ENCODE measurements around the gene FAM83B.

Gene FAM83B

DNA sequence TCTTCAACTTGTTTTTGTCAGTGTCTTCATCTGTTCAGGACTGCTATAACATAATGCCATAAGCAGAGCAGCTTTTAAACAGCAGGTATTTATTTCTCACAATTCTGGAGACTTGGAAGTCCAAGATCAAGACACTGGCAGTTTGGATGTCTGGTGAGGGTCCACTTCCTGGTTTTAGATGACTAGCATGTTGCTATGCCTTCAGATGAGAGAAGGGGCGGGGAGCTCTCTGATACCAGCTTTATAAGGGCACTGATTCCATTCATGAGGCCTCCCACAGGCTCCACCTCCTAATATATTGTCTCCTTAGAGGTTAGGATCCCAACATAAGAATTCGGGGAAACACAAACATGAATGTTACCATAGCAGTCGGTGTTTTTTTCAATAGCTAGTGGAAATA lies 52.9 kb downstream of the FAM83B start:
- Histone ChIP-seq H3K27me3 (ENCODE audit: control insufficient read depth, insufficient read depth, low read length) (no peaks in the 10 kb centered on the region), H3K4me3 (ENCODE audit: low read depth, low read length) (no peak overlapping the region), H3K4me1 (ENCODE audit: control insufficient read depth, insufficient read depth, low read length) (peaks cover 16% of the 10 kb centered on the region), H3K9ac (ENCODE audit: low read depth, low read length) (no peak overlapping the region), H3K36me3 (ENCODE audit: control insufficient read depth, insufficient read depth, low read length) (no peaks in the 10 kb centered on the region), H3K9me3 (ENCODE audit: control insufficient read depth, insufficient read depth, low read length) (no peaks in the 10 kb centered on the region), H3K27ac (ENCODE audit: low read depth, low read length) (no peak overlapping the region)

DNA sequence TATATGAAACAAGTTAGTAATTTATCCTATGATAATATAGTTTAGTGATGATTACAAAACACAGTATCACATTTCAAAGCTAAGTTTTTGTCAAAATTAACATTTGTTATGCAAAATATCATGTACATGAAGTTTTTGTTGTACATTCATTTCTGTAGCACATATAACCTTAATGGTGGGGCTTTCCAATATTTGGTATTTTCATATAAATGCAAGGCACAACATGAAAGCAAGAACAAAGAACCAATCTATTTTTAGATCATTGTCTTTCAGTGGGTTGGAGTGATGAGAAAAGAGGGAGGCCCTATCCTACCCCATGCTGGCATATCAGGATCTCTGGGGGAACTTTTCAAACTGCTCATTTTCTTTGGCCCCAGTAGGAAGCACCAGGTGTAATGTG lies 53.4 kb downstream of the FAM83B start:
- no peaks in the 10 kb centered on the region for H3K36me3 ChIP-seq (ENCODE audit: control insufficient read depth, insufficient read depth, low read length)
- H3K27ac ChIP-seq (ENCODE audit: low read depth, low read length) = no peak overlapping the region
- H3K9ac ChIP-seq (ENCODE audit: low read depth, low read length) = no peak overlapping the region
- no peaks in the 10 kb centered on the region for H3K9me3 ChIP-seq (ENCODE audit: control insufficient read depth, insufficient read depth, low read length)
- no peak overlapping the region for H3K4me3 ChIP-seq (ENCODE audit: low read depth, low read length)
- H3K4me1 ChIP-seq (ENCODE audit: control insufficient read depth, insufficient read depth, low read length) = peaks cover 16% of the 10 kb centered on the region
- no peaks in the 10 kb centered on the region for H3K27me3 ChIP-seq (ENCODE audit: control insufficient read depth, insufficient read depth, low read length)

DNA sequence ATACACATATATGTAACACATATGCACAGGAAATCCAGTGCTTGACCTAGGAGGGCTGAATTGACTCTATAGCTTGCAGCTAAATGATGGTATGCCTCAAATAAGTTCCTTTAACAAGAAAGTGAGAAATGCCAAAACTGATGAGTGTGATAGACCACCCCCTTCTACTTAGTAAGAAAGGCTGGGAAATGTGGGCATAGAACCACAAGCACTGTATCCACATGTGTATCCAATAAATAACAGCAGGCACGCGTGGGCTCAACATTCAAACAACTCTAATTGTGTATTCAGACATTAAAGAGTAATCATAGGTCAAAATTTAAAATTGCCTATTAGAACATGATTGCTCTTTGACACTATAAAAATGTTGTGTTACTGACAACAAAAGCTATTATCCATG lies 54.1 kb downstream of the FAM83B start:
- H3K9ac ChIP-seq (ENCODE audit: low read depth, low read length) = no peak overlapping the region
- H3K36me3 ChIP-seq (ENCODE audit: control insufficient read depth, insufficient read depth, low read length) = no peaks in the 10 kb centered on the region
- no peaks in the 10 kb centered on the region for H3K9me3 ChIP-seq (ENCODE audit: control insufficient read depth, insufficient read depth, low read length)
- no peak overlapping the region for H3K4me3 ChIP-seq (ENCODE audit: low read depth, low read length)
- H3K27ac ChIP-seq (ENCODE audit: low read depth, low read length) = no peak overlapping the region
- peaks cover 16% of the 10 kb centered on the region for H3K4me1 ChIP-seq (ENCODE audit: control insufficient read depth, insufficient read depth, low read length)
- H3K27me3 ChIP-seq (ENCODE audit: control insufficient read depth, insufficient read depth, low read length) = no peaks in the 10 kb centered on the region

DNA sequence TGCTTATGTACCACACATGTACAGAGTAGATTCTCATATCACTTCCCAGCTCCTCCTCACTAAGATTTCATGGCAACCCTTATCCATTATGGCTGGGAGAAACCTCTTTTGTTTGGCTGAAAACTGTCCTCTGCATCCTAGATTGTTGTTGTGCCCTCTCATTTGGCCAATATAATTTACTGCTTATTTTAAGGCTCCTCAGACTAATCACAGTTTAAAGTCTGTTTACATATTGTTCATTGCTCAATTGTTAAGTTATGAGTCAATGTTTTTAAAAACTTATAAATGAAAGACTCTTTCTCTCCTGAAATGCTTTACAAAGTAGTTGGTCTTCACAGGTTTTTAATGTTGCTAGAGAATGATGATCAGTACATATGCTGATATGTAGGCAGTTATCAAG lies 57.3 kb downstream of the FAM83B start:
- peaks cover 16% of the 10 kb centered on the region for H3K4me1 ChIP-seq (ENCODE audit: control insufficient read depth, insufficient read depth, low read length)
- no peaks in the 10 kb centered on the region for H3K27me3 ChIP-seq (ENCODE audit: control insufficient read depth, insufficient read depth, low read length)
- no peaks in the 10 kb centered on the region for H3K36me3 ChIP-seq (ENCODE audit: control insufficient read depth, insufficient read depth, low read length)
- H3K9ac ChIP-seq (ENCODE audit: low read depth, low read length) = no peak overlapping the region
- no peak overlapping the region for H3K4me3 ChIP-seq (ENCODE audit: low read depth, low read length)
- H3K9me3 ChIP-seq (ENCODE audit: control insufficient read depth, insufficient read depth, low read length) = no peaks in the 10 kb centered on the region
- no peak overlapping the region for H3K27ac ChIP-seq (ENCODE audit: low read depth, low read length)

DNA sequence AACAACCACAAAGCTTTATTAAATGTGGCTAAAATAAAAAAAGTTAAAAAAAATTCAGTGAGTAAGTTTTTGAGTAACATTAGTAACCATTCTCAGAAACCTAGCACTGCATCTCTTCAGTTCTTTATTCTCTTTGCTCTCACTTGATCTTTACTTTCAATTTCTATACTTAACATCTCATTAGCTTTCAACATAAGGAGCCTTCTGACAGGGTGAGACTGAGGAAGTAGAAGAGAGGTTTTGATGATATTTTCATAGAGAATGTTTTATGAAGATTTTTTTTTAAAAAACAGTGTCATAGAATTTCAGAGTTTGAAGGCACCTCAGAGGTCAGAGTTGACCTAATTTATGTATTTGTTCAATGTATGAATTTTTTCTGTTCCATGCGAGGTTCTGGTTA lies 60.8 kb downstream of the FAM83B start:
- Histone ChIP-seq H3K9me3 (ENCODE audit: control insufficient read depth, insufficient read depth, low read length) (no peaks in the 10 kb centered on the region), H3K9ac (ENCODE audit: low read depth, low read length) (no peak overlapping the region), H3K4me1 (ENCODE audit: control insufficient read depth, insufficient read depth, low read length) (no peaks in the 10 kb centered on the region), H3K27ac (ENCODE audit: low read depth, low read length) (no peak overlapping the region), H3K4me3 (ENCODE audit: low read depth, low read length) (no peak overlapping the region), H3K27me3 (ENCODE audit: control insufficient read depth, insufficient read depth, low read length) (no peaks in the 10 kb centered on the region), H3K36me3 (ENCODE audit: control insufficient read depth, insufficient read depth, low read length) (no peaks in the 10 kb centered on the region)

DNA sequence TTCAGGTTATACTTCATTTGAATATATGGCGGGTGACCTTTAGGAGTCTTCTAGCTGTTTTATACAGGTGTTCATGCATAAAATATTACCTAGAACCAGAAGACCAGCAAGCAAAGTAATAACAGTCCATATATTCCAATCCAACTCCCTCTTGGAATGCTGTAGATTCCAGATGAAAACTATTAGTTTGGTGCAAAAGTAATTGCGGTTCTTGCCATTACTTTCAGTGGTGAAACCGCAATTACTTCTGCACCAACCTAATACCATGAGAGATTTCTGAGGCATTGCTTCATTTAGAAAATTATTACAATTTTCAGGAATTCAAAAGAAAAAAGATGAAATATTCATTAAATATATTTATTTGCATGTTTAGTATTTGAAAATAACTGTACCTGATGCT lies 62.6 kb downstream of the FAM83B start:
- Histone ChIP-seq H3K9me3 (ENCODE audit: control insufficient read depth, insufficient read depth, low read length) (no peaks in the 10 kb centered on the region), H3K4me3 (ENCODE audit: low read depth, low read length) (no peak overlapping the region), H3K27ac (ENCODE audit: low read depth, low read length) (no peak overlapping the region), H3K4me1 (ENCODE audit: control insufficient read depth, insufficient read depth, low read length) (peaks cover 8% of the 10 kb centered on the region), H3K9ac (ENCODE audit: low read depth, low read length) (no peak overlapping the region), H3K36me3 (ENCODE audit: control insufficient read depth, insufficient read depth, low read length) (no peaks in the 10 kb centered on the region), H3K27me3 (ENCODE audit: control insufficient read depth, insufficient read depth, low read length) (no peaks in the 10 kb centered on the region)

DNA sequence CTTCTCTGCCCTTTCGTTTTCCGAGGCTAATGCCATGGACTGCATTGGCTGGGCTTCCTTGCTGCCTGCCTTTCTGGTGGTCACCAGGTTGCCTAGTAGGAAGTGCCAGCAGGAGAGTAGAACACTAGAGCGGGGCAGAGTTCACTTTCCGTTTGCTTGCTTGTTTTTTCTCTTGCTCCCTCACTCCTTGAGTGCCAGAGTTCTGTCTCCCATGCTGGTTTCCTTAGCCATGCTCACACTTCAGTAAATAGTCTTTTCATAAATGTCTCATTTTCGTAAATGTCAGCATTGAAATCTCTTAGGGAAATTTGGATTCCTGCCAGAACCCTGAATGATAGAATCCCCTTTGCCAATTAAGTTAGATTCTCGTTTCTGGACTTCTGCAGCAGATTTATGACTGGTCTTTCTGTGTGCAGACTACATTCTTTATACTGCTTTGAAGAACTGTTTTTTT lies 63.9 kb downstream of the FAM83B start:
- no peak overlapping the region for H3K9ac ChIP-seq (ENCODE audit: low read depth, low read length)
- H3K27me3 ChIP-seq (ENCODE audit: control insufficient read depth, insufficient read depth, low read length) = no peaks in the 10 kb centered on the region
- H3K27ac ChIP-seq (ENCODE audit: low read depth, low read length) = no peak overlapping the region
- no peaks in the 10 kb centered on the region for H3K9me3 ChIP-seq (ENCODE audit: control insufficient read depth, insufficient read depth, low read length)
- H3K4me1 ChIP-seq (ENCODE audit: control insufficient read depth, insufficient read depth, low read length) = peaks cover 8% of the 10 kb centered on the region
- no peaks in the 10 kb centered on the region for H3K36me3 ChIP-seq (ENCODE audit: control insufficient read depth, insufficient read depth, low read length)
- no peak overlapping the region for H3K4me3 ChIP-seq (ENCODE audit: low read depth, low read length)

DNA sequence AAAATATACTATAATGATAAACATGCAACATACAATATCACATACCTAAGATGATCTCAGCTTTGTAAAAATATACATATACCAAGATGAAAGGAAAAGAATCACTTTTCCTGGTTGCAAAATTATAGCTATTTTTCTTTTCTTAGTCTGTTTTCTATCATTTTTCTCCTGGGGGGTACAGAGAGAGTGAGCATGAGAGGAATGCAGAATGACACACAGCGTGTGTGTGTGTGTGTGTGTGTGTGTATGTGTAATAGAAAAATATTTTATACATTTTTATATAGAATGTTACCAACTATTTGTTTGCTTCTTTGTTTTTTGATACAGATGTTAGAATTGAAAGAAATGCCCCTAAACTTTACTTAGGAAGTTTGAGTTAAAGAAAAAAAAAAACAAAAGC lies 64.3 kb downstream of the FAM83B start:
- Histone ChIP-seq H3K4me1 (ENCODE audit: control insufficient read depth, insufficient read depth, low read length) (peaks cover 8% of the 10 kb centered on the region), H3K27me3 (ENCODE audit: control insufficient read depth, insufficient read depth, low read length) (no peaks in the 10 kb centered on the region), H3K27ac (ENCODE audit: low read depth, low read length) (no peak overlapping the region), H3K9ac (ENCODE audit: low read depth, low read length) (no peak overlapping the region), H3K4me3 (ENCODE audit: low read depth, low read length) (no peak overlapping the region), H3K36me3 (ENCODE audit: control insufficient read depth, insufficient read depth, low read length) (no peaks in the 10 kb centered on the region), H3K9me3 (ENCODE audit: control insufficient read depth, insufficient read depth, low read length) (no peaks in the 10 kb centered on the region)

DNA sequence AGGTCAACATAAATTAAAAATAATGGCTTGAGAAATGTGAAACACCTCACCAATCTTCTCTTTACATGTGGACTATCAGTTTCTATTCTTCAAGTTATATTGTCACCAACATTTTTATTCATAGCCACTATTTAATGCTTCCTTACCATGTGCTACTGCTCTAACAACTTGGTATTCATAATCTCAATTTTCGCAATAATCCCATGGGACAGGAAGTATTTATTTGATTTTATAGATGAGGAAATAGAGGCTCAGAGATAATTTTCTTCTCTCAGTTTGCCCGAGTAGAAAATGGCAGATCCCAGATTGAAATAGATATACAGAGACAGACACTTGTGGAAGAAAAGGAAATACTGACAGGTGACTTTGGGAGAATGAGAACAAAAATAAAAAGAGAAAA lies 66.6 kb downstream of the FAM83B start:
- Histone ChIP-seq H3K27me3 (ENCODE audit: control insufficient read depth, insufficient read depth, low read length) (no peaks in the 10 kb centered on the region), H3K4me3 (ENCODE audit: low read depth, low read length) (no peak overlapping the region), H3K9ac (ENCODE audit: low read depth, low read length) (no peak overlapping the region), H3K36me3 (ENCODE audit: control insufficient read depth, insufficient read depth, low read length) (no peaks in the 10 kb centered on the region), H3K9me3 (ENCODE audit: control insufficient read depth, insufficient read depth, low read length) (no peaks in the 10 kb centered on the region), H3K27ac (ENCODE audit: low read depth, low read length) (no peak overlapping the region), H3K4me1 (ENCODE audit: control insufficient read depth, insufficient read depth, low read length) (peaks cover 8% of the 10 kb centered on the region)

DNA sequence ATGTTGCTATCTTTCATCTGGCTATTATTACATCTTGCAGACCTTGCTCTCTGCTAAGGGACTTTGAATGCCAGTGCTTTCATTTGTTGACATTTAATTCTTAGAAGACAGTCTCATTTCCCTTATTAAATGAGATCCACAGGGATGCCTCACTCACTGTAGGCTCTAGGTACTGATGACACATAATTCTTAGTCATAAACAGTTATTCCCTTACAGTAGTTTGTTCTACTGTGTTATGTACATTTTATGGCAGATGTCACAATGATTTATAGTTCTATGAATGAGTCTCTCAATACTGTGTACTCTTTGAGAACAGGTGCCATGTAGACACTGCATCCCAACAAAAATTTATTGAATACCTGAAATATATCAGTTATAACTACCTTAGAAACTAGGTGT lies 70.3 kb downstream of the FAM83B start:
- no peaks in the 10 kb centered on the region for H3K36me3 ChIP-seq (ENCODE audit: control insufficient read depth, insufficient read depth, low read length)
- H3K27me3 ChIP-seq (ENCODE audit: control insufficient read depth, insufficient read depth, low read length) = no peaks in the 10 kb centered on the region
- peaks cover 12% of the 10 kb centered on the region for H3K4me1 ChIP-seq (ENCODE audit: control insufficient read depth, insufficient read depth, low read length)
- no peak overlapping the region for H3K9ac ChIP-seq (ENCODE audit: low read depth, low read length)
- H3K27ac ChIP-seq (ENCODE audit: low read depth, low read length) = no peak overlapping the region
- no peak overlapping the region for H3K4me3 ChIP-seq (ENCODE audit: low read depth, low read length)
- no peaks in the 10 kb centered on the region for H3K9me3 ChIP-seq (ENCODE audit: control insufficient read depth, insufficient read depth, low read length)

DNA sequence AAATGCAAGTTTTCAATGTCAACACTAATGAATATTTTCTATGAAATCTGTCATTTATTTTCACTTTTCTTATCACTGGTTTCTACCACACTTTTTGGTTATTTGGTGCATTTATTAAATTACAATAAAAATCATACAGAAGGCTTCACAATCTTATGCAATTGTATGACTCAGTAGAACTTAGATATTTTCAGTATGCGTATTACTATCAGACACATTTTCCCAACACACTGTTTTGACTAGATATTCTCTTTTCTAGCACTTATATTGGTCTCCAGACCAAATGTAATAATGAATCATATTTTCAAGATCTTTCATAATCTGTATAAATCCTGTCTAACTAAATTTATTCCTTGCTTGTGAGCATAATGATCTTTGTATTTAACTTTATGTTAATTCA lies 74.1 kb downstream of the FAM83B start:
- no peak overlapping the region for H3K4me3 ChIP-seq (ENCODE audit: low read depth, low read length)
- no peaks in the 10 kb centered on the region for H3K36me3 ChIP-seq (ENCODE audit: control insufficient read depth, insufficient read depth, low read length)
- H3K9ac ChIP-seq (ENCODE audit: low read depth, low read length) = no peak overlapping the region
- peaks cover 4% of the 10 kb centered on the region; the same call in 1 of the 2 replicates for H3K4me1 ChIP-seq (ENCODE audit: control insufficient read depth, insufficient read depth, low read length)
- no peaks in the 10 kb centered on the region for H3K9me3 ChIP-seq (ENCODE audit: control insufficient read depth, insufficient read depth, low read length)
- H3K27me3 ChIP-seq (ENCODE audit: control insufficient read depth, insufficient read depth, low read length) = no peaks in the 10 kb centered on the region
- no peak overlapping the region for H3K27ac ChIP-seq (ENCODE audit: low read depth, low read length)

DNA sequence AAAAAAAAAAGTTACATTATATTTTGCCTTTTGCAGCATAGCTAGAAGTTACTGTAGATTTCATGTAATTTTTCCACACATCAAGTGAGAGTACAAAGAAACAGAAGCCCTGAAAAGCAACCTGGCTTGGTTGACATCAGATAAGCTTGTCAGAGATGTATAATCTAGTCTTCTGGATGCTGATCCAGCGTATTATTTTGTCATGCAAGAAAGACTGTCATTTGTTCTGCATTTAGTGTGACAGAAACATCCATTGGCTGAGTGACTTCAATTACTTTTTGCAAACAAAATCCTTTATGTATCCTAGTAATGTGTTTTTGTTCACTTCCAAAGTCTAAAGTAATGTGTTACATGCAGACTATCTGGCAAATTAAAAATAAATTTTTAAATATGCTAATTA lies 75.3 kb downstream of the FAM83B start:
- Histone ChIP-seq H3K27ac (ENCODE audit: low read depth, low read length) (no peak overlapping the region), H3K36me3 (ENCODE audit: control insufficient read depth, insufficient read depth, low read length) (no peaks in the 10 kb centered on the region), H3K4me1 (ENCODE audit: control insufficient read depth, insufficient read depth, low read length) (peaks cover 4% of the 10 kb centered on the region; the same call in 1 of the 2 replicates), H3K9me3 (ENCODE audit: control insufficient read depth, insufficient read depth, low read length) (no peaks in the 10 kb centered on the region), H3K9ac (ENCODE audit: low read depth, low read length) (no peak overlapping the region), H3K4me3 (ENCODE audit: low read depth, low read length) (no peak overlapping the region), H3K27me3 (ENCODE audit: control insufficient read depth, insufficient read depth, low read length) (no peaks in the 10 kb centered on the region)
